GM12873 (cell line): ENCODE results near the gene TFPI2.

Experiments
- TF ChIP-seq, protein P1 (sequence below): IDR thresholded peaks from 2 replicates; pipeline ENCODE4 v1.5.1; 2012; ENCODE audit warnings: low read depth, mild to moderate bottlenecking, moderate library complexity, low read length, control low read depth; ENCODE audit not compliant: insufficient read depth; ENCODE audit errors: missing control alignments

The TFPI2 gene

DNA sequence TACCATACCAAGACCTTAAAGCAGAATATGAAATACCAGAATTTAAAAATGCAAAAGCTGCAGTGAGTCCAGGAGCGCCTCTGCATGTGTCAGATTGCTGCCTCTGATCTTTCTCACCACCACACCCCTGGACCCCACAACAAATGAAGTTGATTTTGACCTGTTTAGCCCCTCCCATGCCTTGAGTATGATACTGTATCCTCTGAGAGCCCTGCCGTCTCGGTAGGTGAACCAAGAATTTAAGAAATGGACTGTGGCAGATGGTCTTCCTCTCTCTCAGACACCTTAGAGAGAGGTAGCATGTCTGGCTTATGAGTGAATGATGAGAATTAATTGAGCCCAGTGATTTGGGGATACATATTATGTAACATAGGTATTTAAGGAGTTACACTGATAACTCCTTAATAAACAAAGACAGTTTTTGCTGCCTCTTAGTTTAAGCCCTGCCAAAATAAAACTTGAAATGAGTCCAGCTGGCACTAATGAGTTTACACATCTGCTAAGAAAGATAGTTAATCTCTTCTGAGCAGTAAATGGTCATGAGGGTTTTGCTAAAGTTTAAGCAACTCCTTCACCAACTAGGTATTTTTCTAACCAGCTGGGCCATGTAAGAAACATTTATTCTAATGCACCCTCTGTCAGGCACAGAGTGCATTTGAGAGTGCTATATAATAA, 4.5 kb upstream of the TFPI2 start:
- TF ChIP-seq, protein P1, sequence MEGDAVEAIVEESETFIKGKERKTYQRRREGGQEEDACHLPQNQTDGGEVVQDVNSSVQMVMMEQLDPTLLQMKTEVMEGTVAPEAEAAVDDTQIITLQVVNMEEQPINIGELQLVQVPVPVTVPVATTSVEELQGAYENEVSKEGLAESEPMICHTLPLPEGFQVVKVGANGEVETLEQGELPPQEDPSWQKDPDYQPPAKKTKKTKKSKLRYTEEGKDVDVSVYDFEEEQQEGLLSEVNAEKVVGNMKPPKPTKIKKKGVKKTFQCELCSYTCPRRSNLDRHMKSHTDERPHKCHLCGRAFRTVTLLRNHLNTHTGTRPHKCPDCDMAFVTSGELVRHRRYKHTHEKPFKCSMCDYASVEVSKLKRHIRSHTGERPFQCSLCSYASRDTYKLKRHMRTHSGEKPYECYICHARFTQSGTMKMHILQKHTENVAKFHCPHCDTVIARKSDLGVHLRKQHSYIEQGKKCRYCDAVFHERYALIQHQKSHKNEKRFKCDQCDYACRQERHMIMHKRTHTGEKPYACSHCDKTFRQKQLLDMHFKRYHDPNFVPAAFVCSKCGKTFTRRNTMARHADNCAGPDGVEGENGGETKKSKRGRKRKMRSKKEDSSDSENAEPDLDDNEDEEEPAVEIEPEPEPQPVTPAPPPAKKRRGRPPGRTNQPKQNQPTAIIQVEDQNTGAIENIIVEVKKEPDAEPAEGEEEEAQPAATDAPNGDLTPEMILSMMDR: no peak

DNA sequence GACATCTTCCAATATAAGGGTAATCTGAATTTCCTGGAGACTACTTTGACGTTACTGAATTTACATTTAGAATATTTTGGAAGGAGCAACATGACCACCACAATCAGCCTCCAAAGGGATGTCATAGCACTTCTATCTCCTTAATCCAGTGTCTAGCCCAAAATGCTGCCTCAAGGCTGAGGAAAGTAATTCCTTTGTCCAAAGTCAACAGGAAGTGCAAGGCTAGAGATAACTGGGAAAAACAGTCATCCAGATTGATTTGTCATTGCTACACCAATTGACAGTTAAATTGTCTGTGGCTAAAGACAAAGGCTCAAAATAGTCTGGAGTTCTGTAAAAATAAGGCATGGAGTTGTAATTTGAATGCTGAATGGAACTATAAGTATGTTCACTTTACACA, 3.9 kb upstream of the TFPI2 start:
- TF ChIP-seq, protein P1: no peak

DNA sequence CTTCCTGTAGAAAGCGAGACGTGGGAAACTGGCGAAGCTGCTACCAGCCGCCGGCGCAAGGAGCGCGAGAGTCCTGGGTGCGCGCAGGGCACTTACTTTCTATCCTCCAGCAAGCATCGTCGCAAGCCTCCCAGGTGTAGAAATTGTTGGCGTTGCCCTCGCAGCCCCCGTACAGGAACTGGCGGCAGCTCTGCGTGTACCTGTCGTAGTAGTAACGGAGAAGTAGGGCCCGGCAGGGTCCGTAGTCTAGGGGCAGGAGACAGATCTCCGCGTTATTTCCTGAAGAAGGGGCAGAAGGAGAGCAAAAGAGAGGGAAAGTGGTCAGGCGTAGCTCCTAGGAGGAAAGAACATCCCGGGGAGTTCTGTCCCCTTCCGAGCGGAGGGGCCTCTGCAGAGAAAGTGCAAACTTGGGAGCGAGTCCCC, 501 bp downstream of the TFPI2 start:
- TF ChIP-seq, protein P1: no peak

DNA sequence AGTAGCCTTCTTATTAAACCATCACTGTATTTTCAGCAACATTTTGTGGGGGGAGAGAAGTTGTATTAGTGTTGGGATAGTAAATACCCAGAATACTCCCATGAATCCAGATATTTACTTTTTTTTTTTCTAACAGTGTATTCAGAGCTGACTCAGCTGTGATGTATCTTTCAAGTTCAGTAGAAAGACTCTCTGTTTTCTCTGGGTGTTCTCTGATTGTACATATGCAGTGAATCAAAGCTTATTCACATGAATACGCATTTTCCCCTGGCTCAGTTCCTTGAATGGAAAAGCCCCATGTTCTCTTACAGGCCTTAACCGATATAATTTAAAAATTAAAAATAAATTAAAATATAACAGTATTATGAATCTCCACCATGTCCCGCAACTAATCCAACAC, 1.3 kb downstream of the TFPI2 start:
- TF ChIP-seq, protein P1: no peak

DNA sequence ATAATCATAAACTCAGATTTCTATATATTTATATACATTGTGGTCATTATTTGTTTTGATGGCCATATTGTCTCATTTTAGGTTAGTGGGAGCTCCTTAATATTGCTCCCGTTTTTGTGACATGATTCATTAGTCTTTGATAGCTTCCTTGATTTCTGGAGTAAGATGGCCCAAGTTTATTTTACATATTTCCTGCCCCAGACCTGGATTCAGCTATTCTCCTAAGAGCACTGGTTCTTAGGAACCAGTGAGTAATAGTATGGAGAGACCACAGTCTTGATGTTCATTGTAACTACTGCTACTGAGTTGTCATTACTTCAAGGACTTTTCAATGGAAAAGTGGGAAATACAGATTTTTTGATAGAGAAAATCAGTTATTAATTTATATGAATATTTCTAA, 6.0 kb downstream of the TFPI2 start:
- TF ChIP-seq, protein P1: no peak

DNA sequence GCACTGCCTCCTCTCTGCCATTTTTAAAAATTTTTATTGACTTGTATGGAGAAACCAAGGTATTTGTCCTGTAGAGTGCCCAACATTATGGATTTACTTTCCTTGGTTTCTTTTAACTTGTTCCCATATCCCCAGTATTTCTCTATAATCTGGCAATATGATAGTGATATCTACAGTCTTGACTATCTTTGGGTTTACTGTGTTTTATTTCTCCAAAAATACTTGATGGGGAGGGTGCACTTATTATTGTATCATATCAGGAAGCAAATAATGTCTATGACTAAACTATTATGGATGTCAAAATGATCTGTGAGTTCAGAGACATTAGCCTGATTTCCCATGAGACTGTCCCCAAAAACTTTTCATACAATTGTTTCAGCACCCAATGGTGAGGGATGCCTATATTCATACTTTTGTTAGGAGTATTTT, 6.6 kb downstream of the TFPI2 start:
- TF ChIP-seq, protein P1: no peak

DNA sequence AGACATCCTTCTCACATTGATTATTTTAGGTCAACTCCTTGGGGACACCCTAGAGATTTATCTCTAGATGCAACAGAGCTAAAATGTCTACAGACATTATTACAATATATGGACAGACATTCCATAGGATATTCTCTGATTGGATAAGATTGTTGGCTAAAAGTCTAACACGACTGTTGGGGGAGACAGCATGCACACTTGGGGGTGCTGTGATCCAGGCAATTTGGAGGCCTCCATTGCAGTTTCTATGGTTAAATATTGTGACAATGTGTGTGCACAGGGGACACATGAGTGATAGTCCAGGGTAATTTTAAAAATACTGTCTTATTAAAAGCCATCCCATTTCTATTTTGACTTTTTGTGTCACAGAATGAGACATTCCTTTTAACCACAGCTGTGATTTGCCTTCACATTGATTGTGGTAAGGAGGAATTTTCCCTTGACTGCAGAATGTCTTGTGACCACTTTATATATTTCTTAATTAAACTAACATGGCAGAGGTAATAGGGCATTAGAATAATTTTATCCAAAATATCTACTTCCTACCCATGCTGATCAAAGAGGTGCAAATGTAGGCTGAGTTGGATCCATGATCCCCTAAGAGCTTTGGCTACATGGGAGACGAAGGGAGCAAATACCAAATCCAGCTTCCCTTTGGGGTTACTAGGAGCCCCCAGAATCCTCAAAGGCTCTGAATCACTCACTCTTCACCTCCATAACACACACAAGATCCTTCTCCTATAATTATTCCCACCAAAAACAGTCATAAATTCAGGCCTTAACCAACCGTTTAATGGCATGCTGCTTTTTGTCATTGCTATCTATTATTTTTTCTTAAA, 7.3 kb downstream of the TFPI2 start:
- TF ChIP-seq, protein P1: no peak
